ENCODE data around the gene SLFNL1. TPM values are rescaled to one million over a fixed set of nuclear protein-coding genes. Genes with fewer than 3 reads are reported as not detected.

SLFNL1 gene
- total and polyA plus RNA-seq, 3 experiments from 2014 or later: 0.09 to 0.44 TPM; not detected in 1

DNA sequence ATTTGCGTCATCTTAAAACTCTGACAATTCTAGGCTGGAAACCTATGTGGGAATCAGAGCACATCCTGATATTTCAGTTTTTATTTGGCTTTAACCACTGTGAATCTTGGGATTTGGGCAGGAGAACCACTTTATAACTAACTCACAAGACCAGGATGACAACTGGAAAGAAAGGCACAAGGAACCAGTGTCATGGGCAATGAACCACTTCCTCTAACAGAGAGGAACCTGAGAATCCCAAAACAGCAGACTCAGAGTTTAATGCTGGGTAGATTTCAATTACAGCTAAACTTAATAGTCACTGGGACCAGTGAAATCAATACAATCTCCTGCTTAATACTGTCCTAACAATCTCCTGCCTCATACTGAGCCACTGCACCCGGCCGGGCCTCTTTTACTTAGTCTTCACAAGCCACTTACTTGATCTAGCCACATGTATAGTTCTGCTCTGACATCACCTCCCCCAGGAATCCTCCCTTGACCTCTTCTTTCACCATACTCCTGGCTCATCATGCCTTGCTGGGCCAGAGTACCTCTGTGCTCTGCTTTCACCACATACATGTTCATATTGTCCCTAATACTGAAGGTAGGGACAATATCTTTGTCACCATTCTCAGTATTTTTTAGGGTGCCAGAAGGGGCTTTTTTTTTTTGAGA is 20.2 kb upstream of the SLFNL1 start:
- Histone ChIP-seq H3K27me3 (ENCODE audit: insufficient read depth, low read length, poor library complexity, severe bottlenecking) (no peaks in the 10 kb centered on the region), H3K4me1 (ENCODE audit: insufficient read depth, low read length) (no peaks in the 10 kb centered on the region), H3K9me3 (ENCODE audit: low read length) (no peaks in the 10 kb centered on the region), H3K27ac (ENCODE audit: low read depth, low read length) (no peak overlapping the region), H3K4me3 (ENCODE audit: low read length) (no peak overlapping the region), H3K36me3 (ENCODE audit: insufficient read depth, low read length) (no peaks in the 10 kb centered on the region)
- Mint-ChIP-seq H3K4me1 (peaks cover 6 to 9% (median 7%) of the 10 kb centered on the region in 3 donors), H3K27me3 (peaks cover 0 to 2% of the 10 kb centered on the region in 2 donors), H3K27ac (peak overlapping the region in 2 of 8 donors; percentile 4 to 27), H3K36me3 (peaks cover 4 to 61% (median 21%) of the 10 kb centered on the region in 3 donors), H3K9me3 (no peaks in the 10 kb centered on the region), H3K4me3 (no peak overlapping the region)
- no peak for DNase-seq
- POLR2A ChIA-PET: no interaction called here
- CTCF ChIA-PET: no interaction called here

DNA sequence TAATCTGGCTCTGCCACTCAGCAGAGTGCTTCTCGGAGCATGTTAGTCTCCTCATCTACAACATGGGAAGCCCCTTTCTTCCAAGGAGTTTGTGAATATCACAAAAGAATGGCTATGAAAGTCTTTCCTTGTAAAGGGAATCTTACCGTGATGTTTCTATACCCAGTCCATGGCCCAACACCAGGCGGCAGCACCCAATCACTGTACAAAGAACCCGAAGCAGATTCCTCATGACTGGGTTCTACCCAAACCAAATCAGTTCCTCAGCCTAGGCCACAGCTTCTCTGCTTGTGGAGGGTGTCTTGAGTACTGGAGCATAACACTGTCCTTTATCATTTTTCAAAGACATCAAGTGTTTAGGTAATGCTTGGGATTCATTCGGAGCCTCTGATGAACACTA is 16.6 kb upstream of the SLFNL1 start:
- no peaks in the 10 kb centered on the region for H3K36me3 ChIP-seq (ENCODE audit: insufficient read depth, low read length)
- CTCF ChIA-PET: no interaction called here

DNA sequence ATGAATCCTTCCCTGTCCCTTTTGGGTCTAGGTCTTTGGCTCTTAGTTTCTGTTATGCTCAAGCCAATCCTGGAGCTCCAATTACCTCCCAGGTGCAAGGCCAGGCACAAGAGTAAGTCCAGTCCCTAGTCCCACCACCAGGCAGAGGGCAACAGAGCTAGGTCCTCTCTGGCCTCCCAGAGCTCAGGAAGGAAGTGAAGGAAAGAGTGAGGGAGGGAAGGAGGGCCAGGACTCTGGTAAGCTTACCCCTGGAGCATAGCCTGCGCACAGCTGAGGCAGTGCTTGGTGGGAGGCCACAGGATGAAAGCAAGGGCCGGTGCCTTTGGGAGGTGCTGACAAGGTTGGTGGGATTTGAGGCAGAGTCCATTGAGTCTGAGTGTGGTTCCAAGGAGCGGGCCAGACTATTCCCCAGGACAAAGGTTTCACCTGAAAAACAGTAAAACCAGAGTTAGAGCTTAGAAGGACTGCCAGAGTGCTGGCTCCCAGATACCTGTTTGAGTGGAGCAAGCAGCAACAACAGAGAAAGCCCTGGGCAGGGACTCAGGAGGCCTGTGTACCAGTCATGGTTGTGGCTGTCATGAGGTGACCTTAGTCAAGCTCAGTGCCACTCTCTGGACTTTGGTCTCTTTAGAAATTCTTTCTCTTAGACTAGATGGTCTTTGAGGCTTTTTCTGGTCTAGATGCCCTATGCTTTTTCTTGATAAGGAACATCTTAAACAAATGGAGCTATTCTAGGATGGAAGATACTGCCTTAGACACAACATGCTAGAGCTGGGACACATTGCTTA is 15.8 kb upstream of the SLFNL1 start:
- Histone ChIP-seq H3K36me3 (ENCODE audit: insufficient read depth, low read length) (no peaks in the 10 kb centered on the region), H3K9me3 (ENCODE audit: low read length) (no peaks in the 10 kb centered on the region), H3K27me3 (ENCODE audit: insufficient read depth, low read length, poor library complexity, severe bottlenecking) (no peaks in the 10 kb centered on the region), H3K4me3 (ENCODE audit: low read length) (no peak overlapping the region), H3K27ac (ENCODE audit: low read depth, low read length) (no peak overlapping the region), H3K4me1 (ENCODE audit: insufficient read depth, low read length) (no peaks in the 10 kb centered on the region)
- Mint-ChIP-seq H3K9me3 (no peaks in the 10 kb centered on the region), H3K27ac (no peak overlapping the region), H3K4me1 (no peaks in the 10 kb centered on the region), H3K36me3 (peaks cover 0 to 44% (median 13%) of the 10 kb centered on the region in 3 donors), H3K4me3 (no peak overlapping the region), H3K27me3 (no peaks in the 10 kb centered on the region)
- ChIA-PET CTCF (interaction anchor here (0.7 to 1.0 kb wide), 2 partner anchors 10 to 33 kb away, joined by 3 read pairs; no protein-coding TSS in a partner anchor), POLR2A (no interaction called here)
- DNase-seq: no peak

More for the DNA sequence above, 16.6 kb upstream of the SLFNL1 start:
- H3K4me1 ChIP-seq (ENCODE audit: insufficient read depth, low read length): no peaks in the 10 kb centered on the region
- no peak for DNase-seq
- no peak overlapping the region for H3K4me3 Mint-ChIP-seq
- H3K9me3 ChIP-seq (ENCODE audit: low read length): no peaks in the 10 kb centered on the region
- H3K4me1 Mint-ChIP-seq: no peaks in the 10 kb centered on the region
- POLR2A ChIA-PET: no interaction called here
- H3K27me3 ChIP-seq (ENCODE audit: insufficient read depth, low read length, poor library complexity, severe bottlenecking): no peaks in the 10 kb centered on the region
- H3K27me3 Mint-ChIP-seq: no peaks in the 10 kb centered on the region
- no peak overlapping the region for H3K27ac Mint-ChIP-seq
- H3K4me3 ChIP-seq (ENCODE audit: low read length): no peak overlapping the region
- no peaks in the 10 kb centered on the region for H3K9me3 Mint-ChIP-seq
- H3K27ac ChIP-seq (ENCODE audit: low read depth, low read length): no peak overlapping the region
- H3K36me3 Mint-ChIP-seq: peaks cover 4 to 43% (median 13%) of the 10 kb centered on the region in 3 donors

DNA sequence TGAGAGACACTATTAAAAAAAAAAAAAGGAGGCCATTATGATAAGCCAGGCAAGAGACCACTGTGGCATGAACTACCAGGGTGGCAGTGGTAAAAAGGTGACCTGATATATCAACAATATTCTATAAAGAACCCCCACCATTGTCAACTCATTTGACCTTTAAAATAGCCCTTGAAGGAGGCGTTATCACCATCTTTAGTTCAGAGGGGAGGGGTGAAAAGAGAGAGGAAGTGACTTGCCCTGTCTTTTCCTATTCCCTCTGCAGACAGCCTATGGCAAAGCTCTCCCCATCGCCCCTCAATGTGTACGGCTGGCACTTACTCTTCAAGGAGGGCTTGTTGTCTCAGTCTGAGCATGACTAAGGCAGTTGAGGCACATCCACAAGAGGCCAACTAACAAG is 11.7 kb upstream of the SLFNL1 start:
- Mint-ChIP-seq H3K4me3 (no peak overlapping the region), H3K36me3 (peaks cover 0 to 49% (median 22%) of the 10 kb centered on the region in 3 donors), H3K9me3 (no peaks in the 10 kb centered on the region), H3K4me1 (no peaks in the 10 kb centered on the region), H3K27ac (peak overlapping the region in 1 of 8 donors; percentile 65), H3K27me3 (no peaks in the 10 kb centered on the region)
- no peaks in the 10 kb centered on the region for H3K9me3 ChIP-seq (ENCODE audit: low read length)
- H3K4me1 ChIP-seq (ENCODE audit: insufficient read depth, low read length): no peaks in the 10 kb centered on the region
- H3K36me3 ChIP-seq (ENCODE audit: insufficient read depth, low read length): no peaks in the 10 kb centered on the region
- H3K27me3 ChIP-seq (ENCODE audit: insufficient read depth, low read length, poor library complexity, severe bottlenecking): no peaks in the 10 kb centered on the region
- DNase-seq: no peak
- ChIA-PET POLR2A (no interaction called here), CTCF (no interaction called here)
- H3K27ac ChIP-seq (ENCODE audit: low read depth, low read length): no peak overlapping the region
- H3K4me3 ChIP-seq (ENCODE audit: low read length): no peak overlapping the region

DNA sequence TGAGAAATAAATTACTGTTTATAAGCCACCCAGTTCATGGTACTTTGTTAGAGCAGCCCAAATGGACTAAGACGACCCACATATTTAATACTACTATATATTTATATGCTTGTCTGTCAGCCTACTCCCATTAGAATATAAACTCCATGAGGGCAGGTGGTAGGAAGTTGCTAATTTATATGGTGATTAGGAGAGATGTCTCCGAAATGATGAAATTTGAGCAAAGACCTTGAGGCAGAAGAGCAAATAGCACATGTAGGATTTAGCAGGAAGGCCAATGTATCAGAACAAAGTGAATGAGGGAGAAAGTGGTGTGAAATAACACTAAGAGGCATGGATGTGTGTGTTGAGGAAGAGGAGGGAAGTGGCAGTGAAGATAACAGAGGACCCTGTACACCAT is 10.6 kb upstream of the SLFNL1 start:
- ChIA-PET CTCF (no interaction called here), POLR2A (no interaction called here)
- no peak for DNase-seq
- H3K27me3 ChIP-seq (ENCODE audit: insufficient read depth, low read length, poor library complexity, severe bottlenecking): no peaks in the 10 kb centered on the region
- H3K4me1 ChIP-seq (ENCODE audit: insufficient read depth, low read length): no peaks in the 10 kb centered on the region
- H3K27ac ChIP-seq (ENCODE audit: low read depth, low read length): no peak overlapping the region
- H3K4me3 Mint-ChIP-seq: no peak overlapping the region
- H3K4me1 Mint-ChIP-seq: no peaks in the 10 kb centered on the region
- H3K36me3 Mint-ChIP-seq: peaks cover 0 to 53% (median 26%) of the 10 kb centered on the region in 3 donors
- H3K36me3 ChIP-seq (ENCODE audit: insufficient read depth, low read length): peaks cover 4% of the 10 kb centered on the region
- no peak overlapping the region for H3K4me3 ChIP-seq (ENCODE audit: low read length)
- no peaks in the 10 kb centered on the region for H3K9me3 Mint-ChIP-seq
- H3K9me3 ChIP-seq (ENCODE audit: low read length): no peaks in the 10 kb centered on the region
- H3K27me3 Mint-ChIP-seq: no peaks in the 10 kb centered on the region
- peak overlapping the region in 1 of 8 donors; percentile 39 for H3K27ac Mint-ChIP-seq

DNA sequence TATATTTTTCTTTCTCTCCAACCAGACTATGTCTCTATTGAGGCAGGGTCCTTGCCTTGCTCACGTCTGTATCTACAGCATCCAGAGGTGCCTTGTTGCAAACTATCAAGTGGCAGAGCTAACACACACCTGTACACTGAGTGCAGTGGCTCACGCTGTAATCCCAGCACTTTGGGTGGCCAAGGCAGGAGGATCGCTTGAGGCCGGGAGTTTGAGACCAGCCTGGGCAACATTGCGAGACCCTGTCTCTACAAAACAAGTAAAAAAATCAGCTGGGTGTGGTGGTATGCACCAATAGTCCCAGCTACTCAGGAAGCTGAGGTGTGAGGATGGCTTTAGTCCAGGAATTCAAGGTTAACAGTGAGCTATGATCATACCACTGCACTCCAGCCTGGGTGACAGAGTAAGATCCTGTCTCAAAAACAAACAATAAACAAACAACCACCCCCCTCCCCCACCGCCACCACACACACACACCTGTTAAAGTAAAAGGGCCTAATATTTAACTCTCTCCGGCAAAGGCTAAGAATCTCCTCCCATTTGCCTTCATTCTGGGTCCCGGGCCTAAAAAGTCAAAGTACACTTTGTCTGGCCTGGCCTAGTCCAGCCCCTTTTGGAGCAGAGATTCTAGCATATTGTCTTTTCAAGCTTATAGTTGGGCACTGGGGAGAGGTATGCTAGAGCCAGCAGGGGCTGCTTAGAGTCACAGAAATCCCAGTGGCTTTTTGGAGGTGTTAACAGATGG is 9.5 kb upstream of the SLFNL1 start:
- no peak overlapping the region for H3K27ac Mint-ChIP-seq
- ChIA-PET CTCF (no interaction called here), POLR2A (no interaction called here)
- H3K4me3 Mint-ChIP-seq: no peak overlapping the region
- H3K9me3 Mint-ChIP-seq: no peaks in the 10 kb centered on the region
- Histone ChIP-seq H3K4me1 (ENCODE audit: insufficient read depth, low read length) (no peaks in the 10 kb centered on the region), H3K27me3 (ENCODE audit: insufficient read depth, low read length, poor library complexity, severe bottlenecking) (no peaks in the 10 kb centered on the region), H3K4me3 (ENCODE audit: low read length) (no peak overlapping the region), H3K36me3 (ENCODE audit: insufficient read depth, low read length) (peaks cover 4% of the 10 kb centered on the region), H3K27ac (ENCODE audit: low read depth, low read length) (no peak overlapping the region), H3K9me3 (ENCODE audit: low read length) (no peaks in the 10 kb centered on the region)
- H3K4me1 Mint-ChIP-seq: peaks cover 5 to 6% (median 6%) of the 10 kb centered on the region in 3 donors
- DNase-seq: no peak
- H3K27me3 Mint-ChIP-seq: no peaks in the 10 kb centered on the region
- H3K36me3 Mint-ChIP-seq: peaks cover 0 to 61% (median 26%) of the 10 kb centered on the region in 3 donors

DNA sequence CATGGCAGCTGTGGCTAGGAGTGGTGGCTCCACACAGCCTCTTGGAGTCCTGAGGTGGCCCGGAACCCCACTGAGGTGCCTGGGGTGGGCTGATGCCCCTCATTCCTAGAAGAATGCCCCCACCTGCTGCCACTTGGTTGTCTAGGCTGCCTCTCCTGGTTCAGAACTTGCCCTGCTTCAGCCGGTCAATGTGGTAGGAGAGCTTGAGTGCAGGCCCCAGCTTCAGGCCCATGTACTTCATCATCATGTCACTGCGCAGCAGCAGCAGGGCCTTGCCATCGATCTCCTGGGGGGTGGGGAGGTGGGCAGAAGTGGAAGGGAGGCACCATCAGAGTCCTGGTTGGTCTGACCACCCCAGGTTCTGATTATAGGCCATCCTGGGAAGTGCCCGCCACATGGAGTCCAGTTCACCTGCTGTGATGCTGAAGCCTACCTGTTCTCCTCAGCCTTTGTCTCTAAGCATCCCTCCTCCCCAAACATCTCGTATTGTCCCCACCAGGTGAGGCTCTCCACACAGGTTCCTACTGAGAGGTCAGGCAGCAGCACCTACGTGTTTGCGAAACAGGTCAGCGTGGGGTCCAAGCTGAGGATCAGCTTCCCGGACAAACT is 6.6 kb upstream of the SLFNL1 start:
- Mint-ChIP-seq H3K4me3 (no peak overlapping the region), H3K9me3 (no peaks in the 10 kb centered on the region), H3K27ac (peak overlapping the region in 1 of 8 donors; percentile 61), H3K4me1 (peaks cover 8 to 10% (median 8%) of the 10 kb centered on the region in 3 donors), H3K36me3 (peaks cover 0 to 63% (median 20%) of the 10 kb centered on the region in 3 donors), H3K27me3 (no peaks in the 10 kb centered on the region)
- ChIA-PET POLR2A (no interaction called here), CTCF (no interaction called here)
- no peaks in the 10 kb centered on the region for H3K27me3 ChIP-seq (ENCODE audit: insufficient read depth, low read length, poor library complexity, severe bottlenecking)
- H3K27ac ChIP-seq (ENCODE audit: low read depth, low read length): no peak overlapping the region
- no peaks in the 10 kb centered on the region for H3K4me1 ChIP-seq (ENCODE audit: insufficient read depth, low read length)
- no peaks in the 10 kb centered on the region for H3K9me3 ChIP-seq (ENCODE audit: low read length)
- no peak overlapping the region for H3K4me3 ChIP-seq (ENCODE audit: low read length)
- DNase-seq: no peak
- H3K36me3 ChIP-seq (ENCODE audit: insufficient read depth, low read length): peaks cover 4% of the 10 kb centered on the region
